Breast epithelium (tissue), 4 donors: ENCODE measurements around the gene PDE10A. TPM values are rescaled to one million over a fixed set of nuclear protein-coding genes. Genes with fewer than 3 reads are reported as not detected.

ENCODE experiments used
- DNase-seq, 2 donors: peaks; one replicate each; pipeline ENCODE4 v3.0.0-alpha.2; 2019; ENCODE audit warnings: low spot score in 2 of 2
- H3K27ac ChIP-seq, 2 donors: fragments of 200-600 bp; sonication (generic) in 1 of 2; one replicate each; pipeline ENCODE4 v1.5.1; 2016 to 2019; ENCODE audit warnings: mild to moderate bottlenecking in 1 of 2
- H3K27me3 ChIP-seq, 2 donors: fragments of 200-600 bp; sonication (generic) in 1 of 2; one replicate each; pipeline versions ENCODE4 v1.5.1 to v1.6.0; 2017 to 2019; ENCODE audit warnings: control low read depth in 1 of 2, mild to moderate bottlenecking in 1 of 2
- H3K36me3 ChIP-seq: fragments of 200-600 bp; one replicate; pipeline ENCODE4 v1.5.1; 2019
- H3K4me1 ChIP-seq, 2 donors: fragments of 200-600 bp; sonication (generic); one replicate each; pipeline ENCODE4 v1.5.1; 2016 to 2019; ENCODE audit warnings: control low read depth in 1 of 2
- H3K4me3 ChIP-seq, 3 donors: fragments of 200-600 bp; sonication (generic); 1 replicate in 2 of 3; 2 replicates in 1 of 3; pipeline ENCODE4 v1.5.1; 2016 to 2019; ENCODE audit warnings: mild to moderate bottlenecking in 3 of 3, moderate library complexity in 2 of 3
- H3K9me3 ChIP-seq, 2 donors: fragments of 200-600 bp; sonication (generic) in 1 of 2; one replicate each; pipeline ENCODE4 v1.5.1; 2016 to 2019; ENCODE audit warnings: control low read depth in 1 of 2
- CTCF ChIP-seq, 3 donors: fragments of 450-650 bp; IDR thresholded peaks; one replicate each; pipeline ENCODE4 v1.5.1; 2016 to 2017; ENCODE audit warnings: antibody characterized with exemption in 3 of 3, mild to moderate bottlenecking in 3 of 3, moderate library complexity in 3 of 3
- POLR2A ChIP-seq: fragments of 450-650 bp; IDR thresholded peaks from one replicate; pipeline ENCODE4 v1.6.1; 2016; ENCODE audit warnings: antibody characterized with exemption, mild to moderate bottlenecking, moderate library complexity
- POLR2AphosphoS5 ChIP-seq, 3 donors: sonication (generic); formaldehyde crosslinking; IDR thresholded peaks; one replicate each; pipeline ENCODE4 v1.6.1; 2017; ENCODE audit warnings: antibody characterized with exemption in 3 of 3
- intact Hi-C: fragments of 100-400 bp; cut with DNase I; formaldehyde crosslinking; loops from one replicate; pipeline ENCODE4 v1.15.1; 2023; ENCODE audit warnings: low total_unique reads
- total RNA-seq, 3 donors: library from RNA; depleted of rRNA; stranded (reverse); fragments of >200 nt; gene quantifications; one replicate each; pipeline ENCODE4 v1.1.0, GENCODE V29; 2016

PDE10A gene
- total RNA-seq, 3 donors from 2014 or later: 2.7 to 22.0 (median 12.6) TPM

GRCh38 chr6:165644586-165645266, 18.3 kb downstream of the PDE10A start:
- no peak for TF ChIP-seq POLR2AphosphoS5 (IDR thresholded peaks at IDR 0.05)
- no peak for TF ChIP-seq POLR2A
- no peak for TF ChIP-seq CTCF (IDR thresholded peaks at IDR 0.05)
- intact Hi-C loops: no loop called here
- Histone ChIP-seq H3K36me3 (no peaks in the 10 kb centered on the region), H3K27ac (no peak overlapping the region), H3K9me3 (no peaks in the 10 kb centered on the region), H3K4me3 (no peak overlapping the region), H3K4me1 (no peaks in the 10 kb centered on the region), H3K27me3 (no peaks in the 10 kb centered on the region)
- DNase-seq: no peak

- DNase-seq: no peak
- TF ChIP-seq POLR2AphosphoS5 (IDR thresholded peaks at IDR 0.05) (no peak), POLR2A (no peak), CTCF (IDR thresholded peaks at IDR 0.05) (no peak)
These were observed 20.0 kb downstream of the PDE10A start for GRCh38 chr6:165643015-165643414.

DNA sequence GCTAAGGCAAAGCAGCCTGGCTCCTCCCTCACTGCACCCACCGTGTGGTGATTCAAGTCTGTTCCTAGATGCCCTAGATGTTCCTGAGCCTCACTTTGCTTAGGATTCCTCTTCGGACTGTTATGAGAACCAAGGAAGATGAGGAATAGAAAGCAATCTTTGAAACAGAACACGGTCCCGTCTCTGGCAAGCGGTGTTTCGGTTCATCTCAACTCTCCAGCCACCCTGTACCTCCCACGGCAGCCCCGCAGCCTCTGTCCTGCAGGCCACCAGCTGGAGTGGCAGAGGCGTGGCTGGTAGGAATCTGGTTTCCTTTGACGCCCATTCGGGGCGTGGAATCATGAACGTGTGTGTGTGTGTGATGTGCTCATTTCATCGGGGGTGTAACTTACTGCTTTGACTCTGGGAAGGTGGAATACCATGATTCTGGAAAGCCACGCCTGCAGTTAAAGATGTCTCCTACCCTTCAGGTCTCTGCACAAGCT, 21.3 kb downstream of the PDE10A start:
- Histone ChIP-seq H3K27me3 (no peaks in the 10 kb centered on the region), H3K36me3 (no peaks in the 10 kb centered on the region), H3K4me1 (no peaks in the 10 kb centered on the region), H3K9me3 (no peaks in the 10 kb centered on the region), H3K4me3 (no peak overlapping the region), H3K27ac (no peak overlapping the region)
- TF ChIP-seq POLR2AphosphoS5 (IDR thresholded peaks at IDR 0.05) (no peak), POLR2A (no peak), CTCF (IDR thresholded peaks at IDR 0.05) (no peak)
- intact Hi-C loops: no loop called here
- no peak for DNase-seq

More at GRCh38 chr6:165643015-165643414, 20.0 kb downstream of the PDE10A start:
- Histone ChIP-seq H3K36me3 (no peaks in the 10 kb centered on the region), H3K27ac (no peak overlapping the region), H3K9me3 (no peaks in the 10 kb centered on the region), H3K4me3 (no peak overlapping the region), H3K27me3 (no peaks in the 10 kb centered on the region), H3K4me1 (no peaks in the 10 kb centered on the region)
- intact Hi-C loops: no loop called here

GRCh38 chr6:165640806-165641205, 22.2 kb downstream of the PDE10A start:
- H3K4me3 ChIP-seq: no peak overlapping the region
- intact Hi-C loops: no loop called here
- no peaks in the 10 kb centered on the region for H3K27me3 ChIP-seq
- H3K4me1 ChIP-seq: no peaks in the 10 kb centered on the region
- TF ChIP-seq POLR2AphosphoS5 (IDR thresholded peaks at IDR 0.05): no peak
- TF ChIP-seq POLR2A: no peak
- no peak for TF ChIP-seq CTCF (IDR thresholded peaks at IDR 0.05)
- H3K36me3 ChIP-seq: no peaks in the 10 kb centered on the region
- no peaks in the 10 kb centered on the region for H3K9me3 ChIP-seq
- no peak overlapping the region for H3K27ac ChIP-seq
- DNase-seq: no peak

GRCh38 chr6:165638530-165638929, 24.5 kb downstream of the PDE10A start:
- H3K4me1 ChIP-seq: no peaks in the 10 kb centered on the region
- H3K9me3 ChIP-seq: no peaks in the 10 kb centered on the region
- intact Hi-C loops: no loop called here
- no peak for DNase-seq
- H3K36me3 ChIP-seq: no peaks in the 10 kb centered on the region
- TF ChIP-seq POLR2AphosphoS5 (IDR thresholded peaks at IDR 0.05): no peak
- TF ChIP-seq CTCF (IDR thresholded peaks at IDR 0.05): no peak
- no peak for TF ChIP-seq POLR2A
- no peak overlapping the region for H3K27ac ChIP-seq
- no peak overlapping the region for H3K4me3 ChIP-seq
- no peaks in the 10 kb centered on the region for H3K27me3 ChIP-seq
